ENCODE results near the gene MPRIP. TPM values are rescaled to one million over a fixed set of nuclear protein-coding genes. Genes with fewer than 3 reads are reported as not detected.

MPRIP gene
- total and polyA plus RNA-seq, 2 experiments from 2014 or later = 91.7 to 202 TPM

DNA sequence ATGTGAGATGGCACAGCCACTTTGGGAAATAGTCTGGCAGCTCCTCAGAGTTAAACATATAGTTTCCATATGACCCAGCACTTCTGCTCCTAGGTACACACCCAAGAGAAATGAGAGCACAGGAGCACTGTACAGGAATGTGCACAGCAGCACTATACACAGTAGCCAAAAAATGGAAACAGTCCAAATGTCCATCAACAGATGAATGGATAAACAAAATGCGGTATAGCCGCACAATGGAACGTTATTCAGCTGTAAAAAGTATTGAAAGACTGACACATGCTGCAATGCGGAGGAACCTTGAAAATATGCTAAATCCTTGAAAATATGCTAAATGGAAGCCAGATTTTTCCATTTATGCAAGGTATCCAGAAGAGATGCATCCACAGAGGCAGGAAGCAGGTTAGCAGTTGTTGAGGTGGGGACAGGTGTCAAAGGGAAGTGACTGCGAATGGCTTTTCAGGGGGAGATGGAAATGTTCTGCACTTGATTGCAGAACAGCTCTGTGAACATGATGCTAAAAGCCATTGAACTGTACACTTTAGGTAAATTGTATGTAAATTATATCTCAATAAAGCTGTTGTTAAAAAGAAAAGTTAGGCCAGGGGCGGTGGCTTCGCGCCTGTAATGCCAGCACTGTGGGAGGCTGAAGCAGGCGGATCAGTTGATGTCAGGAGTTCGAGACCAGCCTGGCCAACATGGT is 80.7 kb downstream of the MPRIP start:
- no peak for DNase-seq (ENCODE audit: low spot score)
- no peaks in the 10 kb centered on the region for H3K9me3 ChIP-seq (ENCODE audit: low read depth)
- H3K4me1 ChIP-seq (ENCODE audit: insufficient read depth) = peaks cover 17% of the 10 kb centered on the region
- no peak overlapping the region for H3K4me2 ChIP-seq
- H3K4me3 ChIP-seq = no peak overlapping the region
- H3K27me3 ChIP-seq = no peaks in the 10 kb centered on the region
- 94% methylated on average over 10 of the region's 10 CpGs for WGBS (ENCODE audit: low lambda C conversion rate, missing lambda C conversion rate)
- no peaks in the 10 kb centered on the region for H3K36me3 ChIP-seq (replicated peaks; ENCODE audit: insufficient read depth, low read depth)
- H2AFZ ChIP-seq = no peak overlapping the region
- H4K20me1 ChIP-seq (ENCODE audit: insufficient read depth, poor library complexity, severe bottlenecking) = peaks cover 76% of the 10 kb centered on the region
- no peak overlapping the region for H3K27ac ChIP-seq
- no peaks in the 10 kb centered on the region for H3K9me2 ChIP-seq (replicated peaks; ENCODE audit: insufficient read depth)
- peaks cover 84% of the 10 kb centered on the region for H3K79me2 ChIP-seq
- TF ChIP-seq CTCF (IDR thresholded peaks at IDR 0.05; ENCODE audit: poor library complexity) (no peak), EZH2 (IDR thresholded peaks at IDR 0.05; ENCODE audit: borderline replicate concordance) (no peak), EZH2phosphoT487 (IDR thresholded peaks at IDR 0.05; ENCODE audit: low read depth, severe bottlenecking, unreplicated experiment) (no peak)

DNA sequence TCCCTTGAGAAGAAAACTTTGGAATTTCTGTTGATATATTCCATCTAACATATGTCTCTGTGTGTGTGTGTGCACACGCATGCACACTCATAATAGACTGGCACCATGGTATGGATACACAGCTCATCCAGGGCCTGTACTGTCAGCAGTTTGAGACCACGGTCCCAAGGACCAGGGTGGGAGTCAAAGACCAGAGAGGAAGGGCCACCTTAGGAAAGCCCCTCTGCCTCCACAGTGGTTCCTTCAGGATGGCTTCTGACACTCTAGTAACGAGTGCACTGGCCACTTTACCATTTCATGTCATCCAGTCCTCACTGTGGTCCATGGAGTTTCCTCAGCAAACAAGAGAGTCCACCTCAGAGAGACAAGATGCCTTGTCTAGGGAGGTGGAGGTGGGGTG is 82.1 kb downstream of the MPRIP start:
- Histone ChIP-seq H2AFZ (no peak overlapping the region), H3K79me2 (peaks cover 70% of the 10 kb centered on the region), H3K4me3 (no peak overlapping the region), H3K36me3 (replicated peaks; ENCODE audit: insufficient read depth, low read depth) (no peaks in the 10 kb centered on the region), H4K20me1 (ENCODE audit: insufficient read depth, poor library complexity, severe bottlenecking) (peaks cover 68% of the 10 kb centered on the region), H3K4me2 (no peak overlapping the region), H3K27ac (no peak overlapping the region), H3K4me1 (ENCODE audit: insufficient read depth) (peaks cover 8% of the 10 kb centered on the region), H3K9me3 (ENCODE audit: low read depth) (no peaks in the 10 kb centered on the region), H3K9me2 (replicated peaks; ENCODE audit: insufficient read depth) (no peaks in the 10 kb centered on the region), H3K27me3 (no peaks in the 10 kb centered on the region)
- 97% methylated on average over 3 of the region's 3 CpGs for WGBS (ENCODE audit: low lambda C conversion rate, missing lambda C conversion rate)
- TF ChIP-seq EZH2phosphoT487 (IDR thresholded peaks at IDR 0.05; ENCODE audit: low read depth, severe bottlenecking, unreplicated experiment) (no peak), CTCF (IDR thresholded peaks at IDR 0.05; ENCODE audit: poor library complexity) (no peak), EZH2 (IDR thresholded peaks at IDR 0.05; ENCODE audit: borderline replicate concordance) (no peak)
- DNase-seq (ENCODE audit: low spot score) = no peak

GRCh38 chr17:17125136-17126084 is 83.2 kb downstream of the MPRIP start:
- no peak overlapping the region for H3K27ac ChIP-seq
- H3K4me2 ChIP-seq = no peak overlapping the region
- H3K79me2 ChIP-seq = peaks cover 59% of the 10 kb centered on the region
- H4K20me1 ChIP-seq (ENCODE audit: insufficient read depth, poor library complexity, severe bottlenecking) = peaks cover 58% of the 10 kb centered on the region
- no peak for DNase-seq (ENCODE audit: low spot score)
- TF ChIP-seq EZH2phosphoT487 (IDR thresholded peaks at IDR 0.05; ENCODE audit: low read depth, severe bottlenecking, unreplicated experiment) (no peak), CTCF (IDR thresholded peaks at IDR 0.05; ENCODE audit: poor library complexity) (no peak), EZH2 (IDR thresholded peaks at IDR 0.05; ENCODE audit: borderline replicate concordance) (no peak)
- no peak overlapping the region for H2AFZ ChIP-seq
- WGBS (ENCODE audit: low lambda C conversion rate, missing lambda C conversion rate) = 91% methylated on average over 6 of the region's 6 CpGs
- no peak overlapping the region for H3K4me3 ChIP-seq
- H3K4me1 ChIP-seq (ENCODE audit: insufficient read depth) = peaks cover 8% of the 10 kb centered on the region
- no peaks in the 10 kb centered on the region for H3K9me3 ChIP-seq (ENCODE audit: low read depth)
- no peaks in the 10 kb centered on the region for H3K36me3 ChIP-seq (replicated peaks; ENCODE audit: insufficient read depth, low read depth)
- H3K9me2 ChIP-seq (replicated peaks; ENCODE audit: insufficient read depth) = no peaks in the 10 kb centered on the region
- no peaks in the 10 kb centered on the region for H3K27me3 ChIP-seq
